22Rv1 (cell line): ENCODE measurements around the gene MCM5.

Experiments used
- CTCF ChIP-seq: fragments of 450-650 bp; IDR thresholded peaks from 2 replicates; pipeline ENCODE4 v1.5.1; 2017; ENCODE audit warnings: mild to moderate bottlenecking
- ZFX ChIP-seq: fragments of 450-650 bp; IDR thresholded peaks from 2 replicates; pipeline ENCODE4 v1.6.1; 2017; ENCODE audit warnings: antibody characterized with exemption, borderline replicate concordance

- TF ChIP-seq CTCF, result no peak
- TF ChIP-seq ZFX, result no peak
Measured at GRCh38 chr22:35413624-35414023, 13.7 kb downstream of the MCM5 start.
